ENCODE measurements around the gene AZGP1. TPM values are rescaled to one million over a fixed set of nuclear protein-coding genes. Genes with fewer than 3 reads are reported as not detected.

Gene AZGP1
- total and polyA plus RNA-seq, 11 donors = 31.8 to 214 (median 99.1) TPM

DNA sequence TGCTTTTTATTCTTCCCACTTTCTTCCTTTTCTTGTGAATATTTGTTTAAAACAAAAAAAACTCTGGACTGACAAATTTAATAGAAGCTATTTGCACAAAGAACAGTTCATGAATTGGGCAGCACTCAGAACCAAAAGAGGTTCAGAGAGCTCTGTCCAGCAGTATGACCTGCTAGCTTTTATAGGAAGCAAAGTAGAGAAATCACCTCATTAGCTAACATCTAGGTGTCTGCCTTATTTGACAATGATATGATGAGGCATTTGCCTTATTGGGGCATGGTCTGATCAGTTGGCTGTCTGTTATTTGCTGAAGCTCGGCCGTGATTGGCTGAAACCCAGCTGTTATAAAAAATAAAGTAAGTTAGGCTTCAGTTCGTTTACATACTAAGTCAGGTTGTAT is 55.7 kb downstream of the AZGP1 start:
- Histone ChIP-seq H3K27me3 (no peaks in the 10 kb centered on the region), H3K27ac (peak overlapping the region in 11 of 12 donors; percentile 80 to 97 (median 93)), H3K4me1 (peaks cover 9 to 42% (median 31%) of the 10 kb centered on the region in 12 donors), H3K4me3 (peak overlapping the region in 11 of 12 donors; percentile 57 to 97 (median 77)), H3K36me3 (peaks cover 0 to 31% (median 24%) of the 10 kb centered on the region in 9 donors), H3K9me3 (no peaks in the 10 kb centered on the region)
- 63 to 97% (median 92%) methylated on average over 3 of the region's 3 CpGs for WGBS, 4 donors
- TF ChIP-seq POLR2A (IDR thresholded peaks at IDR 0.05) = no peak
- no peak for TF ChIP-seq CTCF (IDR thresholded peaks at IDR 0.05)
- intact Hi-C loops (cut with DNase I) = no loop called here
- DNase-seq (no peak), ATAC-seq (no peak)

DNA sequence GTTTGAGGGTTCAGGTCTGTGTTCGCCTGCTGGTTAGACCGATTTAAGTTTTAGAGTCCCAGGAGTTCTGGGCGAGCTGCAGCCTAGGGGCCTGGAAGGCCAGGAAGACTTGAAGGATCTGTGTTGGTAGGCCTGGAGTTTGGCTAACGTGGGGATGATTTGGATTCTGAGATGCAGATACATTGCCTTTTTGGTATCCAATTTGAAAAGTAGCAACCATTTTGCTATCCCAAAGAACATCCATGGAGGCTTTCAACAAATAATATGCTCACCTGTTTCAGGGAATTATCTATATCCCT is 56.1 kb downstream of the AZGP1 start:
- DNase-seq (no peak), ATAC-seq (peak in 1 of 4 donors; percentile 35)
- WGBS, 4 donors = 37 to 53% (median 50%) methylated on average over 4 of the region's 4 CpGs
- Histone ChIP-seq H3K9me3 (no peaks in the 10 kb centered on the region), H3K36me3 (peaks cover 0 to 33% (median 26%) of the 10 kb centered on the region in 9 donors), H3K27me3 (no peaks in the 10 kb centered on the region), H3K4me1 (peaks cover 9 to 42% (median 31%) of the 10 kb centered on the region in 12 donors), H3K4me3 (peak overlapping the region; percentile 57 to 97 (median 81)), H3K27ac (peak overlapping the region; percentile 51 to 97 (median 92))
- TF ChIP-seq POLR2A (IDR thresholded peaks at IDR 0.05) (no peak), CTCF (IDR thresholded peaks at IDR 0.05) (no peak)
- intact Hi-C loops (cut with DNase I) = loop anchor here in 7 of 10 donors (2.0 to 10.0 kb wide), 7 partner anchors 68 to 305 kb away; partner anchors contain the start of genes ZNF3 (in 5 of the 7), COPS6 (in 3 of the 7) and ZSCAN25 (in 1 of the 7)

- TF ChIP-seq POLR2A (IDR thresholded peaks at IDR 0.05) (peak in 1 of 2 donors; percentile 88), CTCF (IDR thresholded peaks at IDR 0.05) (peak in 5 of 12 donors; percentile 13 to 45 (median 41))
- intact Hi-C loops (cut with DNase I) = loop anchor here in 7 of 10 donors (2.0 to 10.0 kb wide), 7 partner anchors 68 to 304 kb away; partner anchors contain the start of genes ZNF3 (in 5 of the 7), COPS6 (in 3 of the 7) and ZSCAN25 (in 1 of the 7)
- Histone ChIP-seq H3K27ac (peak within 1 kb of the TSS; percentile 51 to 97 (median 92)), H3K9me3 (no peaks in the 10 kb centered on the region), H3K4me3 (peak within 1 kb of the TSS; percentile 57 to 97 (median 81)), H3K27me3 (no peaks in the 10 kb centered on the region), H3K4me1 (peaks cover 9 to 42% (median 31%) of the 10 kb centered on the region in 12 donors), H3K36me3 (peaks cover 0 to 36% (median 31%) of the 10 kb centered on the region in 9 donors)
- 1 to 8% (median 4%) methylated on average over 47 to 81 of the region's 81 CpGs for WGBS, 4 donors
- ATAC-seq = peak; percentile 99 to 100 (median 99)
- peak; percentile 92 to 95 (median 95) for DNase-seq
Measured at GRCh38 chr7:99918959-99919813, 56.6 kb downstream of the AZGP1 start, which contains the start of gene TRIM4. TSS of gene TRIM4 (minus strand) at chr7:99919530. CDS start at chr7:99919401, 129 bp downstream.

Other genes starting within 250 kb of the AZGP1 start
- not detected for gene CYP3A7, start 240.8 kb downstream of the AZGP1 start, total RNA-seq
- not detected for gene CYP3A7, start 240.8 kb downstream of the AZGP1 start, polyA plus RNA-seq
- under 1 TPM in 1 of 9 donors, not detected in 8; 0.56 TPM for gene CYP3A4, start 191.8 kb downstream of the AZGP1 start, total RNA-seq
- gene CYP3A4, start 191.8 kb downstream of the AZGP1 start, polyA plus RNA-seq = under 1 TPM in 1 of 2 donors, not detected in 1; 0.03 TPM
- not detected for gene CYP3A43, start 148.0 kb downstream of the AZGP1 start, total RNA-seq
- gene CYP3A43, start 148.0 kb downstream of the AZGP1 start, polyA plus RNA-seq = not detected
- gene OR2AE1, start 99.0 kb downstream of the AZGP1 start, total RNA-seq = not detected
- gene OR2AE1, start 99.0 kb downstream of the AZGP1 start, polyA plus RNA-seq = not detected
- 10 to 100 TPM in 4 of 9 donors, 1 to 10 TPM in 5; 4.7 to 13.5 (median 7.3) TPM for gene TRIM4, start 56.5 kb downstream of the AZGP1 start, total RNA-seq
- gene TRIM4, start 56.5 kb downstream of the AZGP1 start, polyA plus RNA-seq = 1 to 10 TPM; 5.1 to 6.9 TPM
- gene GJC3, start 46.4 kb downstream of the AZGP1 start, total RNA-seq = under 1 TPM in 1 of 9 donors, not detected in 8; 0.54 TPM
- gene GJC3, start 46.4 kb downstream of the AZGP1 start, polyA plus RNA-seq = under 1 TPM; 0.30 to 0.33 TPM
- 10 to 100 TPM; 19.4 to 65.5 (median 40.8) TPM for gene ZKSCAN1, start 39.6 kb upstream of the AZGP1 start, total RNA-seq
- gene ZKSCAN1, start 39.6 kb upstream of the AZGP1 start, polyA plus RNA-seq = 1 to 10 TPM; 8.5 to 9.4 TPM
- gene ZSCAN21, start 73.7 kb upstream of the AZGP1 start, total RNA-seq = 10 to 100 TPM in 2 of 9 donors, 1 to 10 TPM in 7; 6.2 to 12.1 (median 7.2) TPM
- 1 to 10 TPM; 4.4 to 7.2 TPM for gene ZSCAN21, start 73.7 kb upstream of the AZGP1 start, polyA plus RNA-seq
- 10 to 100 TPM; 11.7 to 21.2 (median 15.2) TPM for gene ZNF3, start 105.7 kb upstream of the AZGP1 start, total RNA-seq
- gene ZNF3, start 105.7 kb upstream of the AZGP1 start, polyA plus RNA-seq = 10 to 100 TPM; 11.2 to 11.5 TPM
- gene COPS6, start 112.9 kb upstream of the AZGP1 start, total RNA-seq = 100 to 1,000 TPM in 7 of 9 donors, 10 to 100 TPM in 2; 53.3 to 120 (median 108) TPM
- gene COPS6, start 112.9 kb upstream of the AZGP1 start, polyA plus RNA-seq = 100 to 1,000 TPM; 115 to 130 TPM
- gene MCM7, start 125.4 kb upstream of the AZGP1 start, total RNA-seq = 10 to 100 TPM; 12.8 to 34.4 (median 17.2) TPM
- 10 to 100 TPM; 15.2 to 31.6 TPM for gene MCM7, start 125.4 kb upstream of the AZGP1 start, polyA plus RNA-seq
- gene AP4M1, start 125.6 kb upstream of the AZGP1 start, total RNA-seq = 10 to 100 TPM in 8 of 9 donors, 1 to 10 TPM in 1; 8.9 to 19.3 (median 12.3) TPM
- 10 to 100 TPM; 10.9 to 17.7 TPM for gene AP4M1, start 125.6 kb upstream of the AZGP1 start, polyA plus RNA-seq
- 10 to 100 TPM; 24.9 to 80.9 (median 34.1) TPM for gene TAF6, start 143.3 kb upstream of the AZGP1 start, total RNA-seq
- 10 to 100 TPM; 28.7 to 48.1 TPM for gene TAF6, start 143.3 kb upstream of the AZGP1 start, polyA plus RNA-seq
- gene CNPY4, start 143.6 kb upstream of the AZGP1 start, total RNA-seq = 1 to 10 TPM; 5.9 to 9.5 (median 8.3) TPM
- gene CNPY4, start 143.6 kb upstream of the AZGP1 start, polyA plus RNA-seq = 10 to 100 TPM in 1 of 2 donors, 1 to 10 TPM in 1; 9.1 to 10.8 TPM
- 1 to 10 TPM; 1.3 to 2.7 (median 2.0) TPM for gene MBLAC1, start 150.9 kb upstream of the AZGP1 start, total RNA-seq
- gene MBLAC1, start 150.9 kb upstream of the AZGP1 start, polyA plus RNA-seq = 1 to 10 TPM; 1.4 to 3.2 TPM
- gene LAMTOR4, start 172.9 kb upstream of the AZGP1 start, total RNA-seq = 100 to 1,000 TPM in 3 of 9 donors, 10 to 100 TPM in 6; 64.6 to 160 (median 91.7) TPM
- gene LAMTOR4, start 172.9 kb upstream of the AZGP1 start, polyA plus RNA-seq = 100 to 1,000 TPM; 155 to 158 TPM
- gene TRAPPC14, start 182.7 kb upstream of the AZGP1 start, total RNA-seq = 10 to 100 TPM in 2 of 9 donors, 1 to 10 TPM in 7; 4.0 to 14.9 (median 7.4) TPM
- gene TRAPPC14, start 182.7 kb upstream of the AZGP1 start, polyA plus RNA-seq = 1 to 10 TPM; 6.2 to 9.2 TPM
- gene GAL3ST4, start 192.6 kb upstream of the AZGP1 start, total RNA-seq = 1 to 10 TPM in 7 of 9 donors, under 1 TPM in 2; 0.67 to 9.0 (median 1.6) TPM
- 1 to 10 TPM in 1 of 2 donors, under 1 TPM in 1; 0.80 to 1.3 TPM for gene GAL3ST4, start 192.6 kb upstream of the AZGP1 start, polyA plus RNA-seq
- 1 to 10 TPM in 2 of 9 donors, under 1 TPM in 5, not detected in 2; 0.27 to 1.1 (median 0.50) TPM for gene GPC2, start 201.3 kb upstream of the AZGP1 start, total RNA-seq
- under 1 TPM; 0.50 to 0.76 TPM for gene GPC2, start 201.3 kb upstream of the AZGP1 start, polyA plus RNA-seq
- 1 to 10 TPM in 2 of 9 donors, under 1 TPM in 6, not detected in 1; 0.09 to 1.3 (median 0.58) TPM for gene STAG3, start 201.9 kb upstream of the AZGP1 start, total RNA-seq
- under 1 TPM; 0.11 to 0.88 TPM for gene STAG3, start 201.9 kb upstream of the AZGP1 start, polyA plus RNA-seq
- 1 to 10 TPM in 1 of 9 donors, under 1 TPM in 2, not detected in 6; 0.63 to 2.7 (median 0.97) TPM for gene PVRIG, start 243.9 kb upstream of the AZGP1 start, total RNA-seq
- under 1 TPM; 0.08 to 0.11 TPM for gene PVRIG, start 243.9 kb upstream of the AZGP1 start, polyA plus RNA-seq